HG03108 (cell line): ENCODE measurements around the gene GPR176.
"Not testable (repeated sequence)": the region's sequence is repeated elsewhere in the genome, so short reads cannot be mapped to it uniquely, and the experiment has no call there.

Source experiments
- ATAC-seq: cut with Tn5 transposase; IDR thresholded peaks from one replicate; pipeline ENCODE4 v1.9.1; 2021; ENCODE audit warnings: moderate library complexity; ENCODE audit not compliant: unreplicated experiment

The GPR176 gene

DNA sequence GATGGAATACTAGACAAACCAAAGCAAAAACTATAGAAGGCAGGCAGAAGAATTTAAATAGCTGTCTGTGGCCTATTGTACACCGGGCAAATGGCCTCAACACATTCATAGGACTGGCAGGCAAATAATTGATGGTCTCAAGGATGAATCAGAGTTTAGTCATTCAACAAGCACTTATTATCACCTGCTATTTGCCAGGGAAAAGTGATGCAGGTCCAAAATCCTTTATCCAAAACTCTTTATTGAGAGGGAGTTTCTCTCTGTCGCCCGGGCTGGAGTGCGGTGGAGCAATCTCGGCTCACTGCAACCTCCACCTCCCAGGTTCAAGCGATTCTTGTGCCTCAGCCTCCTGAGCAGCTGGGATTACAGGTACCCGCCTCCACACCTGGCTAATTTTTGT lies 16.1 kb upstream of the GPR176 start:
- no peak for ATAC-seq

DNA sequence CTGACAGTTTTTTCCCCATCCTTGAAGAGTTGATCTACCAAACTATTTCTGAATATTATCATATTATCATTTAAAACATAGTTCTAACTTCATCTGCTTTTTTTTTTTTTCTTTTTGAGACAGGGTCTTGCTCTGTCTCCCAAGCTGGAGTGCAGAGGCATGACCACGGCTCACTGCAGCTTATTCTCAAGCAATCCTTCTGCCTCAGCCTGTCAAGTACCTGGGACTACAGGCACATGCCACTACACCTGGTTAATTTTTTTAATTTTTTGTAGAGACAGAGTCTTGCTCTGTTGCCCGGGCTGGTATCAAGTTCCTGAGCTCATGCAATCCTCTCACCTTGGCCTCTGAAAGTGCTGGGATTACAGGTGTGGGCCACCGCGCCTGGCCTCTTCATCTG lies 15.2 kb upstream of the GPR176 start:
- ATAC-seq: no peak

- no peak for ATAC-seq
Measured at GRCh38 chr15:39934397-39935071, 14.5 kb upstream of the GPR176 start.

- ATAC-seq: no peak
Measured at GRCh38 chr15:39931615-39932014, 11.5 kb upstream of the GPR176 start.

- ATAC-seq: no peak
Measured at GRCh38 chr15:39926526-39926925, 6.5 kb upstream of the GPR176 start.

- no peak for ATAC-seq
Measured at GRCh38 chr15:39925112-39925842, 5.2 kb upstream of the GPR176 start.

GRCh38 chr15:39924437-39924836 lies 4.4 kb upstream of the GPR176 start:
- ATAC-seq: no peak

DNA sequence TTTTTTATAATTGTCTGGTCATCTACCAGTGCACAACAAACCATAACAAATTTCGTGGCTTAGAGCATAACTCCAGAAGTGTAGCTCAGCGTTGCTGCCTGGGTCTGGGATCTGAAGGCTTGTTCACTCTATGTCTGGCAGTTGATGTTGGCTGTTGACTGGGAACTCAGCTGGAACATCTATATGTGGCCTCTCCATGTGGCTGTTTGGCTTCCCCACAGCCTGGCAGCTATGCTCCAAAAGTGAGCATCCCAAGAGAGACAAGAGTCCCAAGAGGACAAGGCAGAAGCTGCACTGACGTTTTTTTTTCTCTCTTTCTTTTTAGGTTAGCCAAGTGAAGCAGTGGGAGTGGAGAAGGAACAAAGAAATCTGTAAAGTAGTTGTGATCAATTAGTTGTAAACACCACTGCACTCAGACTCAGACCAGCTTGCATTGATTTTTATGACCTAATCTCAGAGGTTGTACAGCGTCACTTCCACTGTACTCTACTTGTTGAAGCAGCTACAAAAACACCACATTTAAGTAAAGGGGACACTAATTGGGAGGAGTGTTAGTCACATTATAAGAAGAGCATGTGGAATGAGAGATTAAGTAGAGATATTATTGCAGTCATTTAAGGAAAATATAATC lies 2.5 kb upstream of the GPR176 start:
- ATAC-seq: no peak

DNA sequence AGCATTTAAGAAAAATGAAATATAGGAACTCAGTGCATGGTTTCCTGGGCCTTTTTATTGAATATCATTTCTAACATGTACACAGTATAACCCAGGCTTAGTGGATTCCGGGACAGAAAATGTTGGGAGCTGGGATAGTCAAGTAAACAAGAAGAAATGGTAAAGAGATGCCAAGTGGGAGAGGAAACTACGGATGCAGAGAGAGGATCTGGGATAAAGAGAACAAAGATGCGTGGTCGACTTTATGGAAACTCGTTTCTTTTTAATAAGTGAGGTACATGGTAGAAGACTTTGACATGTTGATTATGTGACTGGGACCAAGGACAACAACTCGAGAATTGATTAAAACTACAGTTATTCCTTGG lies 1.2 kb upstream of the GPR176 start:
- no peak for ATAC-seq

DNA sequence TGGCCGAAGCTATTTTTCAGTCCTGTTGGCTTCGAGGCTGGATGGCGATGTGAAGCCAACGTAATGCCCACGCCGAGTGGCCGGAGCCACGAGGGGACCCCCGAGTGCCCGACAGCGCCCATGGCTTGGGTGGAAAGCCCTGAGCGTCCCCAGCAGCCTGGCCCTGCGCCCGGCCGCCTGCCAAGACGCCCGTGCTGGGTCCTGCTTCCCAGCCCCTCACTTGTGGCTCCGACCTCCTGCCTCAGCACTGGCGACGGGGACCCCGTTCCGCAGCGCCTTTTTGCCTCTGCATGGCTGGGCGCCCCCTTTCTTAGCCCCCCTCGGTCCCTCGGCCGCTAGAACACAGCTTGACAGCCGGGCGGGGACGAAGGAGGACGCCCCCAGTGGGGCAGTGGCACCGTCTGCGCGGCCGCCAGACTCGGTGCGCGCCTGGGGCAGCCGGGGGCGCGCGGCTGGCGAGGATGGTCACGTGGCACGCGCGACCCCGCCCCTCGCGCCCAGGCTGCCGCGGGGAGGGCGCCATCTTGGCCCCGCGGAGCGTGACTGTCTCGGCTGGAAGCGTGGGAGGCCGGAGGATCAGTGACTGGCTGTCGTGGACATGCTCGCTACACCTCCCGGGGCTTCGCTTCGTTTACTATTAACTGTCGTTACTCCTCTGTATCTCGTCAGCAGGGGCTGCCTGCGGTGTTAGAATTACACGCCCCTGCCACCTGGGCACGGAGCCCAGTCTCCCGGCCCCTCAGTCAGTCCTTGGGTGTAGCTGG lies 626 bp upstream of the GPR176 start:
- peak; percentile 75 for ATAC-seq

DNA sequence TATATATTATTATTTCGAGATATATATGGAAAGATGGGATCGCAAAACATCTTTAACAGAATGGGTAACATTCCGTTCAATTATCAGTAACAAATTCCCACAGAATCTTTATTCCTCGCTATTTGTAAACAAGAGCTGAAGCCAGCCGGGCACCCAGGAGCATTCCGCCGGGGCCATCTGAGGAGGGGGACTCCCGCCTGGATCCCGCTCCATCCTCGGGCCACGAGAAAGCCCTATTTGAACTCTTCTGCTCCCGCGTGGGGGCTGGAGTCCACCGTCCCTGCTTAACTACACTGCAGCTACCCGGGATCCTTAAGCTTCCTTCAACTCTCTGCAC lies 687 bp downstream of the GPR176 start:
- ATAC-seq: no peak

DNA sequence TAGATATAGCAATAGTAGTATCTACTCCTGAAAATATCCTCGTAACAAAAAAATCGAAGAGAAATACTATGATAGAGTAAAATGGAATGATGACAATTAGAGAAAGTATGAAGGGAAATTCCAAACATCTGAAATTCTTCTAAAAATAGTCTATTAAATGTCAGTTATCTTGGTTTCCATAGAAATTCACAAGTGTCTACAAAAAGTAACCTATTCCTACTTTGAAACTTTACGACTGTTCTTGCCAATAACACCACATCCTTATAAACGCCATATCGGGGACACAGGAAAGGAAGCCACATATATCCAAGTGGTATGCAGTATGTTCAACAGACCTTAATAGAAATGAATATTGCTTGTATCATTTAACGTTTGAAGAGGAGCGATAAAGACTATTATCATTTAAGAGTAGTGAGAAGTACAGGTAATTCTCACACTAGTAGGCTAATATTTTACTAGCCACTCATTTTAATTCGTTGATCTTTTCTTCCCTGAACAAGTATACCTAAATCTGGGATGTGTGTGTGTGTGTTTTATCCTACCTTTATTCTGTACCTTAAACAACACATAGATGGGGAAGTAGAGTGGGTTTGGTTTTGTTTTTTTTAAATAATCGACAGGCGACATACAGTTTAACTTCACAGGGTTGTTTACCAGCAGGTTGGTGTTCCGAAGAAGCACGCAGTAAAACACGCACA lies 1.2 kb downstream of the GPR176 start:
- no peak for ATAC-seq

- no peak for ATAC-seq
Measured at GRCh38 chr15:39914977-39915376, 5.1 kb downstream of the GPR176 start.

DNA sequence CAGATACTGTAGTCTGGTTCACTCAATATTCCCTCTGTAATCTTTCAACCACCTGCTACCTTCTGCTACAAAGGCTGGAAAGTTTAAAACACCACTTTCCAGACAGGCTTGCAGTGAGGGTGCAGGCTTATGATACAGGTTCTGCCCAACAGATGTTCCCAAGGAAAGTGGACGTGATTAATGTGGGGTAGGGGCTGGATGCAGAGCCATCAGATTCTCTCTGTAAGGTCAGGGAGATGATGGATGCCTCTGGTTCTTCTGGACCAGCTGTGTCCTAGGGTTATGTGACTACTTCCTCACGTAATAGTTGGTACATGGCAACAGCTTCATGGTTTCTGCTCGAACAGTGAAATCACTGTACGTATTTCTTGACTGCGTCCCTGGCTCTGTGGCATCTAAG lies 11.1 kb downstream of the GPR176 start:
- no peak for ATAC-seq

GRCh38 chr15:39908186-39908585 lies 11.9 kb downstream of the GPR176 start:
- ATAC-seq: no peak

GRCh38 chr15:39907216-39907615 lies 12.8 kb downstream of the GPR176 start:
- no peak for ATAC-seq

DNA sequence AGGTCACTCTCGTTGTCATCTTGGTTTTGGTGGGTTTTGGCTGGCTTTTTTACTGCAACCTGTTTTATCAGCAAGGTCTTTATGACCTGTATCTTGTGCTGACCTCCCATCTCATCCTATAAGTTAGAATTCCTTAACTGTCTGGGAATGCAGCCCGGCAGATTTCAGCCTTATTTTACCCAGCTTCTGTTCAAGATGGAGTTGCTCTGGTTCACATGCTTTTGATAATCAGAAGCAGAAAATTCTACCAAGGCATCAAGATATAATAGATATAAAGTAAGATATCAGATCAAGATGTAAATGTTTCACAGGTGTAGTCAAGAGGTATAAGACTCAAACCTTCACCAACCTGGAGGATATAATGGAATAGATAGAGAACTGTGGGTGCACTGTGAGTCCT lies 16.0 kb downstream of the GPR176 start:
- no peak for ATAC-seq

GRCh38 chr15:39898317-39898716 lies 21.7 kb downstream of the GPR176 start:
- no peak for ATAC-seq

- no peak for ATAC-seq
Measured at GRCh38 chr15:39896846-39897245, 23.2 kb downstream of the GPR176 start.

DNA sequence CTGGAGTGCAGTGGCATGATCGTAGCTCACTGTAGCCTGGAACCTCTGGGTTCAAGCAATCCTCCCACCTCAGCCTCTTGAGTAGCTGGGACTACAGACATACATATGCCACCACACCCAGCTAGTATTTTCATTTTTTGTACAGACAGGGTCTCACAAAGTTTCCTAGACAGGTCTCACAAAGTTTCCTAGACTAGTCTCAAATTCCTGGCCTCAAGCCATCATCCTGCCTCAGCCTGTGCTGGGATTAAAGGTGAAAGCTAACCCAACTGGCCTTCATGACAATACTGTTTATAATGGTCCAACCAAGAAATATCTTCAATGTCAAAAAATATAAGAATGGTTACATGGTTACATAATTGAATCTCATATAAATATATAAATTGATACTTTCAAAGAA lies 24.0 kb downstream of the GPR176 start:
- ATAC-seq: no peak

DNA sequence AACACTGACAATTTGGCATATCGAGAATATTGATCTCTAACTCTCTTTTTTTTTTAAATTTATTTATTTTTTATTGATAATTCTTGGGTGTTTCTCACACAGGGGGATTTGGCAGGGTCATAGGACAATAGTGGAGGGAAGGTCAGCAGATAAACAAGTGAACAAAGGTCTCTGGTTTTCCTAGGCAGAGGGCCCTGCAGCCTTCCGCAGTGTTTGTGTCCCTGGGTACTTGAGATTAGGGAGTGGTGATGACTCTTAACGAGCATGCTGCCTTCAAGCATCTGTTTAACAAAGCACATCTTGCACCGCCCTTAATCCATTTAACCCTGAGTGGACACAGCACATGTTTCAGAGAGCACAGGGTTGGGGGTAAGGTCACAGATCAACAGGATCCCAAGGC lies 27.0 kb downstream of the GPR176 start:
- not testable (repeated sequence) for ATAC-seq
